ENCODE results near the gene TPSAB1.
"Not testable (repeated sequence)": the region's sequence is repeated elsewhere in the genome, so short reads cannot be mapped to it uniquely, and the experiment has no call there.

TPSAB1 gene

DNA sequence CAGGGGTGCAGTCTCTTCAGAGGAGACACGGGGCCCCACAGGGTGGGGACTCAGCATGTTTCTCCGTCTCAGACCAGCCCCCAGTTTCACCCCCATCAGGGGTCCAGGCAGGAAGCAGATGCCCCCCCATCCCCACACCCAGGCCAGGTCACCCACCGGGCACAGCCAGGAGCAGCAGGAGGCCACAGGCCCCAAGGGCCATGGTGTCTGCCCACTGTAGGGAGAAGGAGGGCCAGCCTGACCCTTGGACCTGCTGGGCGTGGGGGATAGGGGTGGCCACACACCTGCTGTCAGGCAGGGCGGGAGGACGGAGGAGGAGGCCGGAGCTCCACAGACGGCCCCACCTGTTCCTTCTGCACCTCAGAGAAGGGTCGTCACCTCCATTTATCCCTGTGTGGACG lies 15.5 kb upstream of the TPSAB1 start, which contains the start of gene TPSG1:
Gene TPSG1 (minus strand): TSS at position 218 of the 401 bp plus-strand sequence. CDS start 16 bp downstream, at position 202.
- DNase-seq = no peak

DNA sequence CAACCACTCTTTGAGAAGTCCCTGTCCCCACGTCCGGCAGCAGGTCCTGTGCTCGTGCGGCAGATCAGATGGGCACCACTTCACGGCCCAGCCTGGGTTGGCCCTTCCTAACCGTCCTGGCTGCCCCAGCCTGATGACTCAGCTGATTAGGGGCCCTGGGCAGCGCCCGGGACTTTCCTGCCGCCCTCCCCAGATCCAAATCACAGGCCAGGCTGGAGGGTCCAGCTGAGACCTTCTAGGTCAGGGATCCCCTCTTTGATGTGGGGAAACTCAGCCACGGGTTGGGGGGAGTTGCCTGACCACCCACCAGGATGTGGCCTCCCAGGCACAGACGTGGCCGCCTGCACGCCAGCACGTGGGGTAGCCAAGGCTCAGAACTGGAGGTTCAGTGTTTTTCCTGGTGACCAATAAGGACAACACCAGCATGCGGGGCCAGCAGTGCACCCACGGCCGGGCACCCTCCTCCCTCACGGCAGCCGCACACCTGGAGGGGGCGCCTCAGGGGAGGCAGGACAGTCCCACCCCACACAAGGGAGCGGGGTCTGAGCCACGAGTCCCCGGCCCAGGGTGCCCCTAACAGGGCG lies 14.7 kb upstream of the TPSAB1 start:
- DNase-seq = not testable (repeated sequence)

DNA sequence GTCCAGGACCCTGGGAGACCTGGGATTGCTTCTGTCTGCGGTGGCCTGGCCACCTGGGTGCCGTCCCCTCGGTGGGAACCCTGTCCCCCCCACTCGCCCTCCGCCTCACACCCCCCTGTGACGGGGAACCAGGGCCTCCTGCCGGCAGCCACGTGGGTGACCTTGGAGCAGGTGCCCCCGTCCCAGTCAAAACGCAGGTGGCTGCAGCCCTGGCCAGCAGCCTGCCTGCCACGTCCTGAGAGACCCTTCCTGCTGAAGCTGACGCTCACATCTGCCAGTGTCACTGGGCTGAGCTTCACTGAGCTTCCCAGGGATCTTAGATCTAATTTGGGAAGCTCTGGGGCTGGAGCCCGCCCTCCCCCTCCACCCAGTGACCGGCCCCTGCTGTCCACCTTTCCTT lies 13.8 kb upstream of the TPSAB1 start:
- DNase-seq = not testable (repeated sequence)

DNA sequence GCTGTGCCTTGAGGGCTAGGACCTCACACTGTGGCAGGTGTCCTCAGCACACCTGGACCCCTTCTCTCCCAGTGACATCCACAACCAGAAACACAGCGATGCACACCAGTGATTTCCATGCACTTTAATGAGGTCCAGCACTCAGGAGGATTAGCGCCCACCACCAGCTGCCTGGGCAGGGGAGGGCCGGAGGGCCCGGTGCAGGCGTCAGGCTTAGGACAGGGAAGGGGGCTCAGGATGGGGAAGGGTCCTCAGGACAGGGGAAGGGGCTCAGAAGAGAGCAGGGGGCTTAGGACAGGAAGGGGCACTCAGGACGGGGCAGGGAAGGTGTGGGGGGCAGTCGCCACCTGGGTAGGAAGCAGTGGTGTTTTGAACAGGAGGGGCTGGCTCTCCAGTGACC lies 12.3 kb upstream of the TPSAB1 start:
- not testable (repeated sequence) for DNase-seq

DNA sequence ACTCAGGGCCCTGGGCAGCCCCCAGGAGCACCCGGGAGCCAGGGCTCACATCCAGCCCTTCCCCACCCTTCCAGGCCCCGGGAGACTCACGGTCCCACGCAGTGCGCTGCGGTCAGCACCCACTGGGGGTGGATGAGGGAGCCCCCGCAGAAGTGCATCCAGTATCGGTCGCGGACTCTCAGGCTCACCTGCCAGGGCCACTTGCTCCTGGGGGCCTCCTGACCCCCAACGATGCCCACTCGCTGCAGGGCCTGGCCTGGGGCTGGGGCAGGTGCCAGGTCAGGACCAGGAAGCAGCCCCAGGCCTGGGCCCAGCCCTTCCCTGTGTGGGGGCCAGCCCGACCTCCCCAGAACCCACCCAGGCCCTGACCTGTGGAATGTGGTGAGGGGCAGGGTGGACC lies 11.0 kb upstream of the TPSAB1 start:
- DNase-seq = not testable (repeated sequence)

DNA sequence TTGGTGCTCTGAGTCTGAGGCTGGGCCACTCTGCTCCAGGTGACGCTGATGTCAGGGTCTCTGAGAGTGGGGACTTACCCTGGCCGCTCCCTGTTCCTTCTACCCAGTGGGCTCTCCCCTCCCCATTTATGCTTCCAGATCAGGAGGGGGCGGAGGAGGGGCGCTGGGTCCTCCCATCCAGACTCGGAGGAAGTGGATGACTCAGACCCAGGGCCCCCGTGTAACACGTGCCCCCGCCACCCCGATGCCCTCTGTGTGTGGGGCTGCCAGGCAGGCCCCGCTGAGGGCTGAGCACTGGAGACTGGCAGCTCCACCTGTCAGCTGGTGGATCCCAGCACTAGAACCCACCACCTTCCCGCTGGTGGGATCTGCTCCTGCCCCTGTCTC lies 10.4 kb upstream of the TPSAB1 start, which contains the start of gene TPSB2:
Gene TPSB2 (minus strand): TSS at position 101 of the 387 bp plus-strand sequence. CDS start 233 bp downstream, outside the sequence.
- DNase-seq = not testable (repeated sequence)

DNA sequence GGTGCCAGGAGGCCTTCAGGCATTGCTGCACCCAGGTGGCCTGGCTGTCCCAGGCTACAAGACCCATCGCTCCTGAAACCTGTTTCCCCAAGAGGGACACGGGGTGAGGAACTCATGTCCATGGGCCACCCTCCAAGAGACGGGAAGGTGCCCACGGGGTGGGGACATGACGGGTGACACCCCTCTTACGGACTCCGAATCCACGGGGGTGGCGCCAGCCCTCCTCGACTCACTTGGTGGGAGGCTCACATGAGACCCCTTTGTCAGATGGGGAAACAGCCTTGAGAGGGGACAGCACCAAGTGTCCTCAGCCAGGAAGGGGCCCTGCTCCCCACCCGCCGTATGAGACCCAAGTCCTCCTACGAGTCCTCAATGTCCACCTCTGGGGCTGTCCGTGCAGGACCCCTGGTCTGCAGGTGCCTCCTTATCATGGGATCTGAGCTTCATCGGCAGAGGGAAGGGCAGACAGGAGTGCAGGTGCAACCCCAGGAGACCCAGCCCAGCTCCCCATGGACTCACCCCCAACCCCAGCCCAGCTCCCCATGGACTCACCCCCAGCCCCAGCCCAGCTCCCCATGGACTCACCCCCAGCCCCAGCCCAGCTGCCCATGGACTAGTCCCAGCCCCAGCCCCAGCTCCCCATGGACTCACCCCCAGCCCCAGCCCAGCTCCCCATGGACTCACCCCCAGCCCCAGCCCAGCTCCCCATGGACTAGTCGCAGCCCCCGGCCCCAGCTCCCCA lies 9.9 kb upstream of the TPSAB1 start:
- not testable (repeated sequence) for DNase-seq

DNA sequence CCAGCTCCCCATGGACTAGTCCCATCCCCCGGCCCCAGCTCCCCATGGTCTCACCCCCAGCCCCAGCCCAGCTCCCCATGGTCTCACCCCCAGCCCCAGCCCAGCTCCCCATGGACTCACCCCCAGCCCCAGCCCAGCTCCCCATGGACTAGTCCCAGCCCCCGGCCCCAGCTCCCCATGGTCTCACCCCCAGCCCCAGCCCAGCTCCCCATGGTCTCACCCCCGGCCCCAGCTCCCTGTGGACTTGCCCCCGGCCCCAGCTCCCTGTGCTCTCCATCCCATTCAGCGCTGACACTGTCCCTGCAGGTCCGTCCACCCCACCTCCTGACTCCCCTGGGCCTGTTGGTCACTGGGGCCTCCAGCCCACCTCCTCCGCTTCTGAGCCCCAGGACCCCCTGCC lies 9.2 kb upstream of the TPSAB1 start:
- not testable (repeated sequence) for DNase-seq

DNA sequence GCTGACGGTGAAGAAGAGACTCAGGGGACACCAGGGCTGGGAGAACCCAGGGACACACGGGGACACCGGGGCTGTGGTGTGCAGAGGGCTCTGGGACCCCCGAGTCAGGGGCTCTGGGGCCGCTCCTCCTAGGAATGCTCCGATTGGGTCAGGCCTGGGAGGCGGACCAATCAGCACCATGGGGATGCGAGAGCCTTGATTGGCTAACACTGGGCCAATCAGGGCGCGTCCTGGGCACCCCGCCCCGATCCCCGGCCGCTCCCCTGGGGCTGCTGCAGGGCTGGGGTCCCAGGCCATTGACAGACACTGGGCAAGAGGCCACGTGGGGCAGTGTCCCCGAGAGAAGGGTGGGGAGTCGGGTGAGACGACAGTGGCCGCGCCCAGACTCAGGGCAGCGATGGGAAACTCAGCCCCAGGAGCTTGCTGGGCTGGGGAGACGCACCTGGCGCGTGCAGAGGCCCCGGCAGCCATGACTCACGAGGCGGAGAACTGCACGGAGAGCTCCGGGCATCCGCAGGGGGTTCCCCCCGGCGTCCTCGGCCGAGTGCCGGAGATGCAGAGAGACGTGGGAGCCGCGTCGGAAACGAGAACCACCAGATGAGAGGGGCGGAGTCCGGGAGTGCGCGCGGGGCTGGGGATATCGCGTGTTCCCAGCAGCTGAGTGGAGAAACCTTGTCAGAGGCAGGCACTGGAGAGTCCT lies 8.3 kb upstream of the TPSAB1 start:
- not testable (repeated sequence) for DNase-seq

DNA sequence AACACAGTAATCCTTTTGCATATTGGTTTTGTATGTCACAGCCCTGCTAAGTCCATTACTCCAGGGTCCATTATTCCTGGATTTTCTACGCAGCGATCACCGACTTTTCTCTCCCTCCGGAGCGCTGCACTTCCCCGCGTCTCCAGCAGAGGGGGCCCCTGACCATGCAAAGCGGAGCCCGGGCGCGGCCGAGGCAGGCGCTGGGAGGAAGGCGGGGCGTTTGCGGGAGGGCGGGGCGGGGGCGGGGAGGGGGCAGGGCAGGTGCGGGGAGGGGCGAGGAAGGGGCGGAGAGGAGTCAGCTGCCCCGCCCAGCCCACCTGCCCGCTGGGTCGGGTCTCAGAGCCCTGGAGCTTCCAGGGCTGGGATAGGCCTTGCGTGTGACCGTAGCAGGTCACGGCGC lies 3.8 kb upstream of the TPSAB1 start:
- DNase-seq = not testable (repeated sequence)

DNA sequence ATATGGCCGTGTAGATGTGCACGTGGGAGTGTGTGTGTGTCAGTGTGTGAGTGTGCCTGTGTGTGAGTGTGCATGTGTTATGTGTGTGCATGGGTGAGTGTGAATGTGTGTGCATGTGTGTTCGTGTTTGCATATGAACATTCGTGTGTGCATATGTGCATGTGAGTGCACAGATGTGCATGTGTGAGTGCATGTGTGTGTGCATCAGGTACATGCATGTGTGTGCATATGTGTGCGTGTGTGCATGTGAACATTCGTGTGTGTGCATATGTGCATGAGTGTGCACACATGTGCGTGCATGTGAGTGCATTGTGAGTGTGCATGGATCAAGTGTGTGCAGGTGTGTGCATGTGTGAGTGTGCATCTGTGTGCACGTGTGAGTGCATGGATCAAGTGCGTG lies 2.5 kb upstream of the TPSAB1 start:
- DNase-seq = no peak

DNA sequence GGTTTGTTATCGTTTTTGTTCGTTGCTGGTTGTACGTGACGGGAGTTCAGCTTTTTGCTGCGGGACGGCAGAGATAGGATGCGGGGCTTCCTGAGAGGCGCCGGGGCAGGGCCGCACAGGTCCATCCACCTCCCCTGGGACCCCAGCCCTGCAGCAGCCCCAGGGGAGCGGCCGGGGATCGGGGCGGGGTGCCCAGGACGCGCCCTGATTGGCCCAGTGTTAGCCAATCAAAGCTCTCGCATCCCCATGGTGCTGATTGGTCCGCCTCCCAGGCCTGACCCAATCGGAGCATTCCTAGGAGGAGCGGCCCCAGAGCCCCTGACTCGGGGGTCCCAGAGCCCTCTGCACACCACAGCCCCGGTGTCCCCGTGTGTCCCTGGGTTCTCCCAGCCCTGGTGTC lies 1.6 kb upstream of the TPSAB1 start:
- not testable (repeated sequence) for DNase-seq

DNA sequence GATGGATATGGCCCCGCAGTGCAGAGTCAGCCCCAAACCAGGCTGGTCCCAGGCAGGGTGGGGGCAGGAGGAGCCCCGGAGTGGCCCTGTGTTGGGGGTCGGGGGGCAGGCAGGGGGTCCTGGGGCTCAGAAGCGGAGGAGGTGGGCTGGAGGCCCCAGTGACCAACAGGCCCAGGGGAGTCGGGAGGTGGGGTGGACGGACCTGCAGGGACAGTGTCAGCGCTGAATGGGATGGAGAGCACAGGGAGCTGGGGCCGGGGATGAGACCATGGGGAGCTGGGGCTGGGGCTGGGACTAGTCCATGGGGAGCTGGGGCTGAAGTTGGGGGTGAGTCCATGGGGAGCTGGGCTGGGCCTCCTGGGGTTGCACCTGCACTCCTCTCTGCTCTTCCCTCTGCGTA lies 930 bp upstream of the TPSAB1 start:
- DNase-seq = not testable (repeated sequence)

DNA sequence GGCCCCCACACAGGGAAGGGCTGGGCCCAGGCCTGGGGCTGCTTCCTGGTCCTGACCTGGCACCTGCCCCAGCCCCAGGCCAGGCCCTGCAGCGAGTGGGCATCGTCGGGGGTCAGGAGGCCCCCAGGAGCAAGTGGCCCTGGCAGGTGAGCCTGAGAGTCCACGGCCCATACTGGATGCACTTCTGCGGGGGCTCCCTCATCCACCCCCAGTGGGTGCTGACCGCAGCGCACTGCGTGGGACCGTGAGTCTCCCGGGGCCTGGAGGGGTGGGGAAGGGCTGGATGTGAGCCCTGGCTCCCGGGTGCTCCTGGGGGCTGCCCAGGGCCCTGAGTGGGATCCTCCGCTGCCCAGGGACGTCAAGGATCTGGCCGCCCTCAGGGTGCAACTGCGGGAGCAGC lies 576 bp downstream of the TPSAB1 start:
- not testable (repeated sequence) for DNase-seq

DNA sequence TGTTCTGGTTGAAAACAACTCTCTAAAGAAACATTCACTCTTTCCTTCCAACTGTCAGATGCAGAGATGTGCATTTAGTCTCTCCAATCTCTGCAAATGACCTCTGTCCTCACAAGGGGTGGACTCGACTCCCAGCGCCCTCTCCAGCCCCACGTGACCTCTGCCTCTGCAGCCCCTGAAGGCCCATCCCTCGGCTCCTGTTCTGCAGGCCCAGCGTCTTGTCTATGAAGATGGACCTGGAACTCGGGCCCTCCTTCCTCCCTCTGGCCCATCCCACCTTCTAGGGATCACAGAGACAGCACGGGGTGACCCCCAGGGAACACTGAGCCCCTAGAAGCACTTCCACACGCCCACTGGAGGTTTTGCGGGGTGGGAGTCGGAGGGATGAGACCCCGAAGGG lies 2.9 kb downstream of the TPSAB1 start:
- not testable (repeated sequence) for DNase-seq

DNA sequence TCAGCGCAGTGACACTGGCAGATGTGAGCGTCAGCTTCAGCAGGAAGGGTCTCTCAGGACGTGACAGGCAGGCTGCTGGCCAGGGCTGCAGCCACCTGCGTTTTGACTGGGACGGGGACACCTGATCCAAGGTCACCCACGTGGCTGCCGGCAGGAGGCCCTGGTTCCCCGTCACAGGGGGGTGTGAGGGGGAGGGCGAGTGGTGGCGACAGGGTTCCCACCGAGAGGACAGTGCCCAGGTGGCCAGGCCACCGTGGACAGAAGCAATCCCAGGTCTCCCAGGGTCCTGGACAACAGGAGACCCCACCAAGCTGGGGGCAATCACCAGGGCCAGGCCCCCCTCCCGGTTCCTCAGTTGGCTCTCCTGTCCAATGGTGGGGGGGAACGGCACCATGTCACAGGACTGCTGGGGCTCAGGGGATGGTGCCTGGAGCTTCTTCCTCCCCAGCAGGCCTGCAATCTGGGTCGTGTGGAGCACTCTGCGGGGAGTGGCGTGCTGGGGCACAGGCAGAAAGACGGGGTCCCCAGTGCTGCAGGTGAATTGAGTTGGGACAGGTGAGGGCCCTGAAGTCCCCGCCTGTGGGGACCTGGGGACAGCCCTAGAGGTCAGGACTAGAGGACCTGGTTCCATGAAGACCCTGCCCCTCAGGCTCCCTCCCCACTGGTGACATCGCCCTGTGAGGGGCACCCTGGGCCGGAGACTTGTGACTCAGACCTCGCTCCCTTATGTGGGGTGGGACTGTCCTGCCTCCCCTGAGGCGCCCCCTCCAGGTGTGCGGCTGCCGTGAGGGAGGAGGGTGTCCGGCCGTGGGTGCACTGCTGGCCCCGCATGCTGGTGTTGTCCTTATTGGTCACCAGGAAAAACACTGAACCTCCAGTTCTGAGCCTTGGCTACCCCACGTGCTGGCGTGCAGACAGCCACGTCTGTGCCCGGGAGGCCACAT lies 3.7 kb downstream of the TPSAB1 start:
- not testable (repeated sequence) for DNase-seq

DNA sequence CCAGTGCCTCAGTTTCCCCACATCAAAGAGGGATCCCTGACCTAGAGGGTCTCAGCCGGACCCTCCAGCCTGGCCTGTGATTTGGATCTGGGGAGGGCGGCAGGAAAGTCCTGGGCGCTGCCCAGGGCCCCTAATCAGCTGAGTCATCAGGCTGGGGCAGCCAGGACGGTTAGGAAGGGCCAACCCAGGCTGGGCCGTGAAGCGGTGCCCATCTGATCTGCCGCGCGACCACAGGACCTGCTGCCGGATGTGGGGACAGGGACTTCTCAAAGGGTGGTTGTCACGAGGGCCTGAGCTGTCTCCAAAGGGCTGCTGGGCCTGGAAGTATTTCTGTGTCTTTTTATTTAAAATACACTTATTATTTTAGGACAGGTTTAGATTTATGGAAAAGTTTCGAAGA lies 4.4 kb downstream of the TPSAB1 start:
- no peak for DNase-seq

DNA sequence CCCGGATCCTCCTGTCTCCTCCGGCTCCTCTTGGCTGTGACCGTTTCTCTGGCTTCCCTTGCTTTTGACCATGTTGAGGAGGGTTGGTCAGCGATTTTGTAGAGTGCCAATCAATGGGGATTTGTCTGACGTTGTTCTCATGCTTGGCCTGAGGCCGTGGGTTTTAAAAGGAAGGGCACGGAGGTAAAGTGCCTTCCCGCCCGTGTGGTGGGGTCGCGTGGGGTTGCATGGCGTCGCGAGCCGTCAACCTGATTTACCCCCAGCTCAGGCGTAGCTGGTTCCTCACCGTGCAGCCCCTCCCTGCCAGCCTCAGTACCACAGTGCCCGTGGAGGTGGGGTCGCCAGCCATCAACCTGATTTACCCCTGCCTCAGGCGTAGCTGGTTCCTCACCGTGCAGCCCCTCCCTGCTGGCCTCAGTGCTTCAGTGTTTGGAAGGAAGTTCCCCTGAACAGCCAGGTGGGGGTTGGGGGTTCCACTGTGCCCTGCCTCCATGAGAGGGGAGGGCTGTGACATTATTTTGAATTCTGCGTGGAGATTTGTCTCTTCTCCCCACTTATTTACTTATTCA lies 5.0 kb downstream of the TPSAB1 start:
- no peak for DNase-seq

DNA sequence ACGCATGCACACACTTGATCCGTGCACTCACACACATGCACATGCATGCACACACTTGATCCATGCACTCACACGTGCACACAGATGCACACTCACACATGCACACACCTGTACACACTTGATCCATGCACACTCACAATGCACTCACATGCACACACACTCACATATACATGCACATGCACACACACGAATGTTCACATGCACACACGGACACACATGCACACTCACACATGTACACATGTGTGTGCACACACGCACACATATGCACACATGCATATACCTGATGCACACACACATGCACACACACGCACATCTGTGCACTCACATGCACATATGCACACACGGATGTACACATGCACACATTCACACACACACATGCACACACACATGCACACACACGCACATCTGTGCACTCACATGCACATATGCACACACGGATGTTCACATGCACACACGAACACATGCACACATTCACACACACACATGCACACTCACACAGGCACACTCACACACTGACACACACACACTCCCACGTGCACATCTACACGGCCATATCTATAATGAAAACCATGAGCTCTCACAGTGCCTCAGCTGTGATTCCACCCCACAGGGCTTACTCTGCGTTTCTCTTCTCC lies 7.5 kb downstream of the TPSAB1 start:
- DNase-seq = not testable (repeated sequence)

DNA sequence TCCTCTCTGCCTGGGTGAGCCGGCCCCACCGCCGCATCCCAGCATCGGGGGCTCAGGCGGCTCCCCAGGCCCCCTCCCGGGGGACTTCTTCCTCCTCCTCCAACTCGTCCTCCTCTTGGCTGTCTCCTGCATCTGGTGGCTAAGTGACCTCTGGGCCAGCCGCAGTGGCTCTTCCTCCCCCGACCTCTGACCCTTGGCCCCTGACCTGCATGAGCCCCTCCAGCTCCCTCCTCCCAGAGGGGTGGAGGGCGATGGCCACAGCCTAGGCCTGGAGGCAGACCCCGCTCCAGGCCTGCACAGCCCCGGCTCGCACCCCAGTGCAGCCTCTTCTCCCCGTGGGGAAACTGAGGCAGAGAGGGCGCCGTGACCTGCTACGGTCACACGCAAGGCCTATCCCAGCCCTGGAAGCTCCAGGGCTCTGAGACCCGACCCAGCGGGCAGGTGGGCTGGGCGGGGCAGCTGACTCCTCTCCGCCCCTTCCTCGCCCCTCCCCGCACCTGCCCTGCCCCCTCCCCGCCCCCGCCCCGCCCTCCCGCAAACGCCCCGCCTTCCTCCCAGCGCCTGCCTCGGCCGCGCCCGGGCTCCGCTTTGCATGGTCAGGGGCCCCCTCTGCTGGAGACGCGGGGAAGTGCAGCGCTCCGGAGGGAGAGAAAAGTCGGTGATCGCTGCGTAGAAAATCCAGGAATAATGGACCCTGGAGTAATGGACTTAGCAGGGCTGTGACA lies 8.7 kb downstream of the TPSAB1 start:
- DNase-seq = not testable (repeated sequence)

Data from DMS153 (cell line).